GM12801 (cell line): ENCODE data around the gene CRIP2.

Source experiments
- CTCF ChIP-seq: IDR thresholded peaks from one replicate; pipeline ENCODE4 v1.5.1; 2011; ENCODE audit warnings: control low read depth; ENCODE audit not compliant: insufficient read length; ENCODE audit errors: extremely low read depth

CRIP2 gene

DNA sequence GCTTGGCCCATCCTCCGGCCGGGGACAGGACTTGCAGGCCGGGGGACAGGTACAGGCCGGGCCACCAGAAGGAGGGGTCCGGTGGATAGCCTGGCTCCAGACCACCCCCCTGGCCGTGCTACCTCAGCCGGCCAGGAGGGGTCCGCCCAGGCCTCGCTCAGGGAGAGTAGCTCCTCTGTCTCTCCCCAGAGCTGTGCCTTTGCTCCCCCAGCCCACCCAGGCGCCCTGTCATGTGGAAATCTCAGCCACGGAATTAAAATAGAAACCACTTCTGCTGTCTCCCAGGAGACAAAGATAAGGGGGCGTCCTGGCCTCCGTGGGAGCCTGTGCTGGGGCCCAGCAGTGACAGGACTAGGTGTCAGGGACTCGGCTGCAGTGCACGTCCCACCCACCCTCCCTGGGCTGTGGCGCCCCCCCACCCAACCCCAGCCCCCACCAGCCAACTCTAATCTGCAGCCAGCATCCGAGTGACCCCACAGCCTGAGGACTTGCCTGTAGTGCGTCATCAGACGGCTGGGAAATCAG, 3.3 kb upstream of the CRIP2 start:
- no peak for TF ChIP-seq CTCF

DNA sequence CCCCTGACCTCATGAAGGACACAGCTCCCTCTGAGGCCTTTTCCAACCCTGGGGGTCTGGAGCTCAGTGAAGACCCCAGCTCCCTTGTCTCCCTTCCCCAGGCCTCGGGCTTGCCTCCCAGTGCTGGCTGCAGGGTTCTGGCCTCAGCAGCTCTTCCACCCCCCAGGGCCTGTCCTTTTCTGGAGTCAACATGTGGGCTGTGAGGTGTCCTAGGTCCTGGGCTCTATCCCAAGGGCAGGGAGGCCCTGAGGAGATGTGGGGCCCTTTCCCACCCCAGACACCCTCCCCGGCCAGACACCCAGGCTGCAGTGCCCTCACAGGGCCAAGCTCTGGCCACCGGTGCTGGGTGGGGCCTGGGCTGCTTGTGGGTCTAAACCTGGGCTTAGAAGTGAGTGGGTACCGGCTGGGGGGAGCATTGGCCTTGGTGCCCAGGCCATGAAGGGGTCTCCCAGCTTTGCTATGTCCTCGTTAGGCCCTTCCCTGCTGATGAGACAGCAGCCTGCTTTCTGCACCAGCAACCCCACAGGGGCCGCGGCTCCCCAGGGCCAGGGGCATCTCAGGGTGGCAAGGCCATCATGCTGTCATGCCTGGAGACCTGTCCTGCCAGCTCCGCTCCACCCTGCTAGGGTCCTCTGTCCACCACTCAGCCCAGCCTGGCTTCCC, 2.7 kb upstream of the CRIP2 start:
- no peak for TF ChIP-seq CTCF

GRCh38 chr14:105472486-105472991, 2.1 kb upstream of the CRIP2 start:
- no peak for TF ChIP-seq CTCF

DNA sequence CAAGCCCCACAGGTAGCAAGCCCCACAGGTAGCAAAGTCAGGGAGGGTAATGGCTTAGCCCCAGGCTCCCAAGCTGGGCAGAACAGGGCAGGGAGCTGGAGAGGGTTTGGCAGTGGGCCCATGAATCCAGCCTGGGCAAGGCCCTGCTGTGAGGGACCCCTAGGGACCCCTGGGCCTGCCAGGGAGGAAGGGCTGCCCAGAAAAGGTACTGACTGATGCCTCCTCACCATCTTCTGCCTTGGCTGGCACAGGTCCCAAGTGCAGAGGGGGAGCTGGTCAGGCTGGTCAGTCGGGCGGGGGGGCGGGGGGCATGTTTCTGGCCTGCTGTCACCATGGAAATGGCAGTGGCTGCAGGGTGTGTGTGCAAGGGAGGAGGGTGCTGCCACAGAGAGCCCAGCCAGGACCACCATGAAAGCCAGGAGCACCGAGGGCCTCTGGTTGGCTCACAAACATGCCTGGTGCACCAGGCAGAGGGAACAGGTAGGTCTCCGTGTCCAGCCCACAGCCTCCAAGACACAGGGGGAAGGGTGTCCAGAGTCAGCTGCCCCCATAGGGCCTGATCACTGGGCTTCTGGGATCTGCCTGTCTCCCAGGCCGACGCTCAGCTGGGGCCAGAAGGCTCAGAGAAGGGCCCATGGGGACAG, 1.5 kb upstream of the CRIP2 start:
- TF ChIP-seq CTCF, result no peak

DNA sequence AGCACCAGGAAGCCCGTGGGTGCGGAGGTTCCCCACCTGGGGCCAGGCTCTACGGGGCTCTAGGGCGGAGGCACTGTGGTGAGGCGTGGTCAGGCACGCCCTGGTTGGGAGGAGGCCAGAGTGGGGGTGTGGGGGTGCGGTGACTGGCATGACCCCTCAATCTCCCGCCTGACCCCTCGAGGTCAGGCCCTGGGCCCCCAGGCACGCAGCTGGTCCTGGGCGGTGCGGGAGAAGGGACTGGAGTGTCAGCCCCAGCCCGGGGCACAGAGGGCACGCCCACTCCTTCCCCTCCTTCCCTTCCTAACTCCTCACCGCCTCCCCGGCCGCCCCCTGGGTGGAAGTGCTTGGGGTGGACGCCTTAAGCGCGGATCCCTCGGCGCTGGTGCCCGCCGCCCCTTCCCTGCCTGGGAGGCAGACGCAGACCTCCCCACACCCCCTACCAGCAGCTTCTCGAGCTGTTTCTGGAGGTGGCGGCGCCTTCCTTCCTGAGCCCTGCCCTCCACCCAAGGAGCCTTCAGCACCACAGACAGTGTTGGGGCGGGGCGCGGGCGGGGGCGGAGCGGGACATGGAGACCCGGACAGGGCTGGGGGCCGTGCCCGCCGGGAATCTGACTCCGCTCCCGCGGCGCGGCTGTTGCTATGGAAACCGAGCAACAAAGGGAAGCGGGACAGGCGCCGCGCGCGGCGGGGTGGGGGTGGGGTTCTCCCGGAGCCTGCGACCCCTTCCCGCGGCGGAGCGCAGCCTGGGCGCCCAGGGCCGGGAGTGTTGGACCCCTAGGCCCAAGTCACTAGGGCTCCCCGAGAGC, 741 bp upstream of the CRIP2 start:
- TF ChIP-seq CTCF, result no peak

- TF ChIP-seq CTCF, result no peak
These were observed 862 bp downstream of the CRIP2 start for GRCh38 chr14:105475269-105476096.
